Measurements from ENCODE around the gene CLPTM1.
"Not testable (repeated sequence)": the region's sequence is repeated elsewhere in the genome, so short reads cannot be mapped to it uniquely, and the experiment has no call there.

CLPTM1 gene

DNA sequence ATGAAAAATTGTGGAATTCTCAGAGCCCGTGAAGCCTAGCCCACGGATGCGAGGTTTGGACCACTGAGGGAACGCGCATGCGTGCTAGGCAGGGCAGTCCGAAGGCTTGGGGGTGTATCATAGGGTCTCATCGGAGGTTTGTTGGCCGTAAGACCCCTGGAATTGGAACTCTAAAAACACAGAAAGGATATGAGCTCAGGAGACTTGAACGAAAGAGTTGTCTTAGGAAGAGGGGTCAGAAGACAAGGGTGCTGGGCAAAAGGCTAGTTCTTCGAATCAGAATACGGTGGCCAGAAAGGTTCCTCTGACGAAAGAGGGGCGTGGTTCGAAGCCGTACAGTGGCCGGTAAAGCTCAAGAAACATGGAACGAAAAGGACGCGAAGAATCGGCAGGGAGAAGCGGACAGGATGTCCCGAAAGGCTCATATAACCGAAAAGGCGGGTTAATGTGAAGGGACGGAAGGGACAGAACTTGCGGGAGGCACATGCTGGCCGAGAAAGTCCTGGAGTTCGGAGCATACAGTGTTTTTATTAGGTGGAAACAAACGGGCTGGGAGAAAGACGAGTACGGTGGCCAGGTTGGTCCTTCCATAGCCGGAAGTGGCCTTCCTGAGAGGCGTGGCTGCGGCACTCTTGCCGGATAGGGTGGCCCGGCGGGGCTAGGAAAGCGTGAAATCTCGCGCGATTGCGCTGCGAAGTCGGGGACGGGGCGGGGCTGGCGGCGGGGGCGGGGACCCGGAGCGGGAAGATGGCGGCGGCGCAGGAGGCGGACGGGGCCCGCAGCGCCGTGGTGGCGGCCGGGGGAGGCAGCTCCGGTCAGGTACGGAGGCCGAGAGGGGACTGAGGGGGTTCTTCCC, at the start of gene CLPTM1:
CLPTM1 (plus strand) TSS at position 732 of the 856 bp plus-strand sequence; CDS start at position 748, 16 bp downstream.
- peak; percentile 96 for DNase-seq (ENCODE audit: low spot score)

- no peak for DNase-seq (ENCODE audit: low spot score)
Observed at GRCh38 chr19:44905437-44906160, 49.6 kb upstream of the CLPTM1 start, which contains the start of gene APOE. Gene APOE (plus strand): TSS chr19:44905796. CDS start chr19:44906625, 829 bp downstream.

- no peak for DNase-seq (ENCODE audit: low spot score)
Observed at GRCh38 chr19:44907613-44908012, 47.6 kb upstream of the CLPTM1 start.

- no peak for DNase-seq (ENCODE audit: low spot score)
Observed at GRCh38 chr19:44908074-44908835, 46.9 kb upstream of the CLPTM1 start.

- no peak for DNase-seq (ENCODE audit: low spot score)
Observed at GRCh38 chr19:44908836-44909261, 46.3 kb upstream of the CLPTM1 start.

DNA sequence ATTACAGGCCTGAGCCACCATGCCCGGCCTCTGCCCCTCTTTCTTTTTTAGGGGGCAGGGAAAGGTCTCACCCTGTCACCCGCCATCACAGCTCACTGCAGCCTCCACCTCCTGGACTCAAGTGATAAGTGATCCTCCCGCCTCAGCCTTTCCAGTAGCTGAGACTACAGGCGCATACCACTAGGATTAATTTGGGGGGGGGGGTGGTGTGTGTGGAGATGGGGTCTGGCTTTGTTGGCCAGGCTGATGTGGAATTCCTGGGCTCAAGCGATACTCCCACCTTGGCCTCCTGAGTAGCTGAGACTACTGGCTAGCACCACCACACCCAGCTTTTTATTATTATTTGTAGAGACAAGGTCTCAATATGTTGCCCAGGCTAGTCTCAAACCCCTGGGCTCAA, 45.4 kb upstream of the CLPTM1 start:
- no peak for DNase-seq (ENCODE audit: low spot score)

- not testable (repeated sequence) for DNase-seq (ENCODE audit: low spot score)
Observed at GRCh38 chr19:44911896-44912295, 43.3 kb upstream of the CLPTM1 start.

- DNase-seq (ENCODE audit: low spot score) = no peak
Observed at GRCh38 chr19:44912854-44913253, 42.3 kb upstream of the CLPTM1 start.

GRCh38 chr19:44913512-44914432, 41.4 kb upstream of the CLPTM1 start:
- not testable (repeated sequence) for DNase-seq (ENCODE audit: low spot score)

DNA sequence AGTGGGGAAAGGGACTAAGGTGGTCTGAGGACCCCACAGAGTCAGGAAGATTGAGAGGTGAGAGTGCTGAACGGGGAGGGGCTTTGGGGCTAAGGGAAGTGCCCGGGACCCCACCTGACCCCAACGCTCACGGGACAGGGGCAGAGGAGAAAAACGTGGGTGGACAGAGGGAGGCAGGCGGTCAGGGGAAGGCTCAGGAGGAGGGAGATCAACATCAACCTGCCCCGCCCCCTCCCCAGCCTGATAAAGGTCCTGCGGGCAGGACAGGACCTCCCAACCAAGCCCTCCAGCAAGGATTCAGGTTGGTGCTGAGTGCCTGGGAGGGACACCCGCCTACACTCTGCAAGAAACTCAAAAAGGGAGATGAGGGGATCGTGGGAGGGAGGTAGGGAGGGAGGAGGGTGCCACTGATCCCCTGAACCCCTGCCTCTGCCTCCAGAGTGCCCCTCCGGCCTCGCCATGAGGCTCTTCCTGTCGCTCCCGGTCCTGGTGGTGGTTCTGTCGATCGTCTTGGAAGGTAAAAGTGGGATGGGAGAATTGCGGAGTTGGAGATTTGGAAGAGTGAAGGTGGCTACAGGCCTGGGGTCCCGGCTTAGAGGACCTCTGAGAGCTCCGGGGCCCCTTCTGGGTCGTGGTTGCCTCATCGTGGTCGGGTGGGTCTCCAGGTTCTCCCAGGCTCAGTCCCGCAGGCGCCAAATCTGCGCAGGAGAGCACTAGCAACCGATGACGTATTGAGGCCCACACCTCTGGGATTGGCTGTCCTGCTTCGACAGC, 40.6 kb upstream of the CLPTM1 start, which contains the start of gene APOC1:
APOC1 (plus strand) TSS at position 176 of the 774 bp plus-strand sequence; CDS start at position 460, 284 bp downstream.
- peak; percentile 92 for DNase-seq (ENCODE audit: low spot score)

- no peak for DNase-seq (ENCODE audit: low spot score)
Observed at GRCh38 chr19:44924243-44924725, 30.9 kb upstream of the CLPTM1 start.

- no peak for DNase-seq (ENCODE audit: low spot score)
Observed at GRCh38 chr19:44925114-44925891, 29.9 kb upstream of the CLPTM1 start.

GRCh38 chr19:44926245-44927077, 28.7 kb upstream of the CLPTM1 start:
- DNase-seq (ENCODE audit: low spot score) = not testable (repeated sequence)

- no peak for DNase-seq (ENCODE audit: low spot score)
Observed at GRCh38 chr19:44927746-44928145, 27.4 kb upstream of the CLPTM1 start.

GRCh38 chr19:44930088-44930487, 25.1 kb upstream of the CLPTM1 start:
- DNase-seq (ENCODE audit: low spot score) = no peak

DNA sequence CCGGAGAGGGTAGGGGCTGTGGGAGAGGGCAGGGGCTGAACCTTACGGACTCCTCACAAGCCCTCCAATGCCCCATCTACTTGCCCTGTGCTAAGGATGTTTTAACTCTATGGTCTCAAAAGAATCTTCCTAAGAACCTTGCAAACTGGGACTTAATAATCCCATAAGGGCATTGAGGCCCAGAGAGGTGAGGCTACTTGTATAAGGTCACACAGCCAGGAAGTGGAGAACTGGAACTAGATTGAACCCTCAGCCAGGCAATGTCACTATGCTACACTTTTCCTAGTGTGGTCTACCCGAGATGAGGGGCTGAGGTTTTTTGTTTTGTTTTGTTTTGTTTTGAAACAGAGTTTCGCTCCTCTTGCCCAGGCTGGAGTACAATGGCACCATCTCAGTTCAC, 23.6 kb upstream of the CLPTM1 start:
- no peak for DNase-seq (ENCODE audit: low spot score)

- DNase-seq (ENCODE audit: low spot score) = no peak
Observed at GRCh38 chr19:44939668-44940067, 15.5 kb upstream of the CLPTM1 start.

DNA sequence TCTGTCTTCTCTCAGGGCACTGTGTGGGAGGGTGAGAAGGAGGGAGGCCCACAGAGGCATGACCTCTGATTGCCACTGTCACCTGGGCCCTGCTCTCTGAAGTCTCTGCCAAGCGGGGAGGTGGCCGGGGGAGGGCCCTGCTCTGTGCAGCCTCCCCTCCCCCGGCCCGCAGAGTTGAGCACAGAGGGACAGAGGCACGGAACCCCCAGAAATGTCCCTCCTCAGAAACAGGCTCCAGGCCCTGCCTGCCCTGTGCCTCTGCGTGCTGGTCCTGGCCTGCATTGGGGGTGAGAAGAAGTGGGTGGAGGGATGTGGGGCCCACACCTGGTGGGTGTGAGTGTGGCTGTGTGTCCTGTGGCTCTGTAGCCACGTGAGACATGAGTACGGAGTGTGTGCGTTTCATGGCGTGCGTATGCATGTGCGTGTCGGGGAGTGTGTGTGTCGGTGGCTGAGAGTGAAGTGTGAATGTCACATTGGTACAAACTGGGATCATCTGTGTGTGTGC, 13.1 kb upstream of the CLPTM1 start, which contains the start of gene APOC4:
APOC4 (plus strand) TSS at position 171 of the 505 bp plus-strand sequence; CDS start at position 212, 41 bp downstream.
- DNase-seq (ENCODE audit: low spot score) = no peak

All from germinal center (tissue), 1 donor.